Measurements from ENCODE around the gene MOV10. TPM values are rescaled to one million over a fixed set of nuclear protein-coding genes. Genes with fewer than 3 reads are reported as not detected.
A peak's percentile ranks its signal among the peaks of the same experiment; 100 is the strongest.

MOV10 gene
- total and polyA plus RNA-seq, 9 of the 15 experiments (the other 6 are each of a cell fraction or from before 2014, with no cell fraction given): 16.7 to 105 (median 49.5) TPM

DNA sequence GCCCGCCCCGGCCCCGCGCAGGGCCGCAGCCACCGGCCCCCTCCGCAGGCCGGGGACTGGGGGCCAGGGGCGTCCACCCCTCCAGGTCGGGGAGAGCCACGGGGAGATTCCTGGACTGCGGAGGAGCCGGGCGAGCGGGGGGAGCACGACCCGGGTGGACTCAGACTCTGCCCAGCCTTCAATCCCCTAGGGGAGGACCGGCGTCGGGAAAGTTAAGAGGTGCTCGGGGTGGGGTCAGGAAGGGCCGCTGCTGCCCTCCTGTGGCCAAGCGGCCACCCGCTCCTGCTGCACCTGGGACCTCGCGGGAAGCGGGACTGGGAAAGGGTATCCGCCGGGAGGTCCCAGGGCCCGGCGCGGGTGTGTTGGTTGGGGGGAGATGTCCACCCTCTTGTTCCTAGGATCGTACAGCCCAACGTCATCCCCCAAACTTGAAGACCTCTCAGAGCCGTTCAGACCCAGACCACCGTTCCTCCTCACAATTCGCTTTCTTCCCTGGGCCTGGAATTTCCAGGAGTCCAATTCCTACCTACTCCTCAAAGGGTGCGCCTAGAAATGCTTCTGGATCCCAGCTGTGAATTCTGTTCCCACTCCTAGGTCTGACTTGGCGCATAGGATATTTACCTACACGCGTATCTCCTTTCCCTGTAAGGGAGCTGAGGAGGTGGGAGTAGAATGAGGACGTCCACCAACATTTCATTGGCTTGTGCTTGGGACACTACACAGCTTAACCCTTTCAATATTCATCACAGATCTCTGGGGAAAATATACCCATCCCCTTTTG lies 33.0 kb downstream of the MOV10 start (continued):
- no peak for TF ChIP-seq ZNF133 (CRISPR knock-in tag; IDR thresholded peaks at IDR 0.05)
- TF ChIP-seq ZNF395 (CRISPR knock-in tag; IDR thresholded peaks at IDR 0.05): 0 out of 2 replicates have a peak, but pooled peaks have one; percentile 29
- TF ChIP-seq, protein P1, sequence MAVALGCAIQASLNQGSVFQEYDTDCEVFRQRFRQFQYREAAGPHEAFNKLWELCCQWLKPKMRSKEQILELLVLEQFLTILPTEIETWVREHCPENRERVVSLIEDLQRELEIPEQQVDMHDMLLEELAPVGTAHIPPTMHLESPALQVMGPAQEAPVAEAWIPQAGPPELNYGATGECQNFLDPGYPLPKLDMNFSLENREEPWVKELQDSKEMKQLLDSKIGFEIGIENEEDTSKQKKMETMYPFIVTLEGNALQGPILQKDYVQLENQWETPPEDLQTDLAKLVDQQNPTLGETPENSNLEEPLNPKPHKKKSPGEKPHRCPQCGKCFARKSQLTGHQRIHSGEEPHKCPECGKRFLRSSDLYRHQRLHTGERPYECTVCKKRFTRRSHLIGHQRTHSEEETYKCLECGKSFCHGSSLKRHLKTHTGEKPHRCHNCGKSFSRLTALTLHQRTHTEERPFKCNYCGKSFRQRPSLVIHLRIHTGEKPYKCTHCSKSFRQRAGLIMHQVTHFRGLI (CRISPR knock-in tag; IDR thresholded peaks at IDR 0.05): no peak
- no peak for TF ChIP-seq GATA2 (CRISPR knock-in tag; IDR thresholded peaks at IDR 0.05)
- TF ChIP-seq PHTF2 (CRISPR knock-in tag; IDR thresholded peaks at IDR 0.05): no peak
- peak; percentile 67; the same call in 1 of the 2 replicates for TF ChIP-seq ELF2 (CRISPR knock-in tag; IDR thresholded peaks at IDR 0.05)
- peak; percentile 52; the same call in 1 of the 2 replicates for TF ChIP-seq PHF8 (IDR thresholded peaks at IDR 0.05; ENCODE audit: borderline replicate concordance, low read length)
- peak; percentile 44; the same call in 1 of the 2 replicates for TF ChIP-seq BHLHE40 (IDR thresholded peaks at IDR 0.05; ENCODE audit: low read length)
- 0 out of 2 replicates have a peak, but pooled peaks have one; percentile 49 for TF ChIP-seq ZNF830 (CRISPR knock-in tag; IDR thresholded peaks at IDR 0.05)
- TF ChIP-seq, protein P2, sequence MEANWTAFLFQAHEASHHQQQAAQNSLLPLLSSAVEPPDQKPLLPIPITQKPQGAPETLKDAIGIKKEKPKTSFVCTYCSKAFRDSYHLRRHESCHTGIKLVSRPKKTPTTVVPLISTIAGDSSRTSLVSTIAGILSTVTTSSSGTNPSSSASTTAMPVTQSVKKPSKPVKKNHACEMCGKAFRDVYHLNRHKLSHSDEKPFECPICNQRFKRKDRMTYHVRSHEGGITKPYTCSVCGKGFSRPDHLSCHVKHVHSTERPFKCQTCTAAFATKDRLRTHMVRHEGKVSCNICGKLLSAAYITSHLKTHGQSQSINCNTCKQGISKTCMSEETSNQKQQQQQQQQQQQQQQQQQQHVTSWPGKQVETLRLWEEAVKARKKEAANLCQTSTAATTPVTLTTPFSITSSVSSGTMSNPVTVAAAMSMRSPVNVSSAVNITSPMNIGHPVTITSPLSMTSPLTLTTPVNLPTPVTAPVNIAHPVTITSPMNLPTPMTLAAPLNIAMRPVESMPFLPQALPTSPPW (CRISPR knock-in tag; IDR thresholded peaks at IDR 0.05): peak; percentile 88
- 0 out of 2 replicates have a peak, but pooled peaks have one; percentile 73 for TF ChIP-seq E2F5 (CRISPR knock-in tag; IDR thresholded peaks at IDR 0.05)
- TF ChIP-seq CTCF (IDR thresholded peaks at IDR 0.05 in 2 of 3, conservative IDR thresholded peaks at IDR 0.05 in 1 of 3; ENCODE audit: insufficient read depth in 2 of 3, low read depth in 1 of 3, low read length in 3 of 3): peak; percentile 96 to 97 (median 96)
- TF ChIP-seq NCOR1 (IDR thresholded peaks at IDR 0.05): no peak
- TF ChIP-seq SMARCE1 (IDR thresholded peaks at IDR 0.05): 0 out of 2 replicates have a peak, but pooled peaks have one; percentile 19
- TF ChIP-seq ZNF583 (CRISPR knock-in tag; IDR thresholded peaks at IDR 0.05): no peak
- TF ChIP-seq ZNF384 (IDR thresholded peaks at IDR 0.05; ENCODE audit: low read depth, low read length): 0 out of 2 replicates have a peak, but pooled peaks have one; percentile 19
- TF ChIP-seq ARID1B (IDR thresholded peaks at IDR 0.05): peak; percentile 53
